ENCODE measurements around the gene CLIP4. TPM values are rescaled to one million over a fixed set of nuclear protein-coding genes. Genes with fewer than 3 reads are reported as not detected.

Gene CLIP4
- total RNA-seq, 1 experiment from 2014 or later, result 1.2 TPM

DNA sequence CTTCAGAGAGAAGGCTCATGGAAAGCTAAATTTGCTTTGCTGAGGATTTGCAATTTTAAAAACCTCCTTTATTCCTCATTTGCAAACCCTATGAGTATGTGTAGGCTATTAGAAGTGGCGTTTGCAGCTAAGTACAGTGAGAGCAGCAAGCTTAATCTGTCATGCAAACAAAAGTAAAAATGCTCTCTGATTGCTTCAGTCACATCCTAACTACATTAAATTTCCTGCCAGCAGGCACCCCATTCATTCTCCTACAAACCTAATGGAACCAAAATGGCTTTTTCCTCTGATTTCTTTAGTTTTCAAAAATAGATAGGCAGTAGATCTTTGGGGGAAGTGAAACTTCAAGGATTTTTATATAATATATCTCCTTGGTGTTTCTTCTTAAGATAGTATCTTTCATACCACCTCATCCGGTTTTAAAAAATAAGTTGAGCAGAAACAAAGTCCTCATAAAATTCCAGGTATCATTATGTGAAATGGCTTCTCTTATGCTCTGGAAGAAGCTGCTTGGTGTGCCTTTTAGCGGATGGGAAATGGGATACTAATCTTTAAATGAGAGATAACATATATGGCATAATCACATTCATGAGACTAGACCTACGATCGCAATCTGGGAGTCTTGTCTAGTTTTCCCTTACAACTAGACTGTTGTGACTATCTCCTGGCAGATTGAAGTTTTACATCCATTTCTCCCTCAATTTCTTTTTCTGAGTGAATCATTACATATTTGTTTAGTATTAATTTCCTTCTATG, 49.1 kb downstream of the CLIP4 start:
- Mint-ChIP-seq H3K4me3 (ENCODE audit: unreplicated experiment) (no peak overlapping the region), H3K27me3 (ENCODE audit: insufficient read depth, unreplicated experiment) (no peaks in the 10 kb centered on the region), H3K27ac (ENCODE audit: unreplicated experiment) (no peak overlapping the region), H3K9me3 (ENCODE audit: unreplicated experiment) (no peaks in the 10 kb centered on the region), H3K4me1 (ENCODE audit: low read depth, unreplicated experiment) (peaks cover 13% of the 10 kb centered on the region), H3K36me3 (ENCODE audit: insufficient read depth, unreplicated experiment) (no peaks in the 10 kb centered on the region)
- ChIA-PET POLR2A (no interaction called here), CTCF (no interaction called here)
- Histone ChIP-seq H3K36me3 (ENCODE audit: control insufficient read depth, insufficient read depth, low read length) (no peaks in the 10 kb centered on the region), H3K9me3 (no peaks in the 10 kb centered on the region), H3K4me1 (peaks cover 3% of the 10 kb centered on the region; the same call in 1 of the 2 replicates), H3K27me3 (replicated peaks; ENCODE audit: control insufficient read depth, insufficient read depth, low read length) (no peaks in the 10 kb centered on the region), H3K4me3 (ENCODE audit: low read depth, low read length) (no peak overlapping the region)
- TF ChIP-seq, protein P1, sequence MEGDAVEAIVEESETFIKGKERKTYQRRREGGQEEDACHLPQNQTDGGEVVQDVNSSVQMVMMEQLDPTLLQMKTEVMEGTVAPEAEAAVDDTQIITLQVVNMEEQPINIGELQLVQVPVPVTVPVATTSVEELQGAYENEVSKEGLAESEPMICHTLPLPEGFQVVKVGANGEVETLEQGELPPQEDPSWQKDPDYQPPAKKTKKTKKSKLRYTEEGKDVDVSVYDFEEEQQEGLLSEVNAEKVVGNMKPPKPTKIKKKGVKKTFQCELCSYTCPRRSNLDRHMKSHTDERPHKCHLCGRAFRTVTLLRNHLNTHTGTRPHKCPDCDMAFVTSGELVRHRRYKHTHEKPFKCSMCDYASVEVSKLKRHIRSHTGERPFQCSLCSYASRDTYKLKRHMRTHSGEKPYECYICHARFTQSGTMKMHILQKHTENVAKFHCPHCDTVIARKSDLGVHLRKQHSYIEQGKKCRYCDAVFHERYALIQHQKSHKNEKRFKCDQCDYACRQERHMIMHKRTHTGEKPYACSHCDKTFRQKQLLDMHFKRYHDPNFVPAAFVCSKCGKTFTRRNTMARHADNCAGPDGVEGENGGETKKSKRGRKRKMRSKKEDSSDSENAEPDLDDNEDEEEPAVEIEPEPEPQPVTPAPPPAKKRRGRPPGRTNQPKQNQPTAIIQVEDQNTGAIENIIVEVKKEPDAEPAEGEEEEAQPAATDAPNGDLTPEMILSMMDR (IDR thresholded peaks at IDR 0.05; ENCODE audit: insufficient read depth in 1 of 2, low read depth in 1 of 2, low read length in 1 of 2, severe bottlenecking in 1 of 2, unreplicated experiment in 1 of 2), result no peak
- intact Hi-C loops (cut with micrococcal nuclease; ENCODE audit: unreplicated experiment), result no loop called here
- DNase-seq, result no peak
- no TSS peak for BruUV-seq (replicated peaks)

DNA sequence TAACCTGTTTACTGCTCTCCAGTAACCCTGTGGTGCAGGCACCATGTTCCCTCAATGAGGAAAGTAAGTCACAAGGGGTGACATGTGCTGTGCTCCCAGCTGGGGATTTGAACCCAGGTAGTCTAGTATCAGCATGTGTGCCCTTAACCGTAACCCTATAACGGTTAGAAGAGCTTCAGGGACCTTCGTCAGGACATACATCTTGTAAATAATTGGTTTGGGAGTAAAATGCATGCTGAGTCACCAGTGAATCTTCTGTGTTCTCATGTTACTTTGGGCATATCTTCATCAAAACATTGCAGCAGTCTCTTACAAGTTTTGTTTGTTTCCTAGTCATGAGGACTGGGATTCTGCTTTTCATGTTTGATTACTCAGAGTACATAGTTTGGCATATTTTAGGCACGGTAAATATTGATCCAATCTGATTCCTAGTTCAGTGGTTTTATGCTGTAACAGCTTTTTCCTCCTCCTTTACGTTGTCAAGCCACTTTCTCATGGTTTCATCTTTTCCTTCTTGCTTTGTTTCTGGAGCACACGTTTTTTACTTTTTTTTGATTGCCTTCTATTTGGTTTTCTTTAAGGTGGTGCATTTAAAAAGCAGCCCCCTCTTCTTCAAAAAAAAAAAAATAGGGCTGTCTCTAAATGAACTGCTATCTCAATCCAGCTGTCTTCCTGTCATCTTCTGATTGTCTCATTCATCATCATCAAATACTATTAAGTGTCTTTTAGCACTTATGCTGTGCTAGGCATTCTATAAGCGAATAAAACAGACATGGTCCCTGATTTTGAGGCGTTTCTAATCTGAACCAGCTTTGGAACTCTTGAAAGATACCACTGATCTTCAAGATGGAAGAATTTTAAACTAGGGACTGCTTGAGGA, 50.4 kb downstream of the CLIP4 start:
- BruUV-seq (replicated peaks), result no TSS peak
- TF ChIP-seq, protein P1 (IDR thresholded peaks at IDR 0.05; ENCODE audit: insufficient read depth in 1 of 2, low read depth in 1 of 2, low read length in 1 of 2, severe bottlenecking in 1 of 2, unreplicated experiment in 1 of 2), result no peak
- H3K36me3 Mint-ChIP-seq (ENCODE audit: insufficient read depth, unreplicated experiment), result no peaks in the 10 kb centered on the region
- ChIA-PET CTCF (no interaction called here), POLR2A (no interaction called here)
- no peaks in the 10 kb centered on the region for H3K9me3 Mint-ChIP-seq (ENCODE audit: unreplicated experiment)
- intact Hi-C loops (cut with micrococcal nuclease; ENCODE audit: unreplicated experiment), result no loop called here
- no peak overlapping the region for H3K4me3 ChIP-seq (ENCODE audit: low read depth, low read length)
- no peak overlapping the region for H3K4me3 Mint-ChIP-seq (ENCODE audit: unreplicated experiment)
- H3K9me3 ChIP-seq, result no peaks in the 10 kb centered on the region
- no peaks in the 10 kb centered on the region for H3K27me3 ChIP-seq (replicated peaks; ENCODE audit: control insufficient read depth, insufficient read depth, low read length)
- H3K27ac Mint-ChIP-seq (ENCODE audit: unreplicated experiment), result no peak overlapping the region
- peaks cover 3% of the 10 kb centered on the region; the same call in 1 of the 2 replicates for H3K4me1 ChIP-seq
- H3K4me1 Mint-ChIP-seq (ENCODE audit: low read depth, unreplicated experiment), result peaks cover 13% of the 10 kb centered on the region
- peak in 1 of 2 experiments; percentile 12 for DNase-seq
- no peaks in the 10 kb centered on the region for H3K27me3 Mint-ChIP-seq (ENCODE audit: insufficient read depth, unreplicated experiment)
- no peaks in the 10 kb centered on the region for H3K36me3 ChIP-seq (ENCODE audit: control insufficient read depth, insufficient read depth, low read length)

GRCh38 chr2:29166242-29167039, 51.2 kb downstream of the CLIP4 start:
- no TSS peak for BruUV-seq (replicated peaks)
- no peak overlapping the region for H3K4me3 Mint-ChIP-seq (ENCODE audit: unreplicated experiment)
- H3K27ac Mint-ChIP-seq (ENCODE audit: unreplicated experiment), result no peak overlapping the region
- H3K27me3 ChIP-seq (replicated peaks; ENCODE audit: control insufficient read depth, insufficient read depth, low read length), result no peaks in the 10 kb centered on the region
- intact Hi-C loops (cut with micrococcal nuclease; ENCODE audit: unreplicated experiment), result no loop called here
- CTCF ChIA-PET, result no interaction called here
- TF ChIP-seq, protein P1 (IDR thresholded peaks at IDR 0.05; ENCODE audit: insufficient read depth in 1 of 2, low read depth in 1 of 2, low read length in 1 of 2, severe bottlenecking in 1 of 2, unreplicated experiment in 1 of 2), result no peak
- no peaks in the 10 kb centered on the region for H3K36me3 ChIP-seq (ENCODE audit: control insufficient read depth, insufficient read depth, low read length)
- POLR2A ChIA-PET, result no interaction called here
- no peak overlapping the region for H3K4me3 ChIP-seq (ENCODE audit: low read depth, low read length)
- DNase-seq, result no peak
- peaks cover 3% of the 10 kb centered on the region; the same call in 1 of the 2 replicates for H3K4me1 ChIP-seq
- H3K36me3 Mint-ChIP-seq (ENCODE audit: insufficient read depth, unreplicated experiment), result no peaks in the 10 kb centered on the region
- H3K9me3 ChIP-seq, result no peaks in the 10 kb centered on the region
- H3K9me3 Mint-ChIP-seq (ENCODE audit: unreplicated experiment), result no peaks in the 10 kb centered on the region
- H3K27me3 Mint-ChIP-seq (ENCODE audit: insufficient read depth, unreplicated experiment), result no peaks in the 10 kb centered on the region
- H3K4me1 Mint-ChIP-seq (ENCODE audit: low read depth, unreplicated experiment), result peaks cover 13% of the 10 kb centered on the region

Measured in Caco-2 (cell line).